HG03159 (cell line): ENCODE data around the gene CUEDC2.

Source experiments
- ATAC-seq: cut with Tn5 transposase; IDR thresholded peaks from one replicate; pipeline ENCODE4 v1.9.1; 2021; ENCODE audit warnings: mild to moderate bottlenecking, moderate library complexity; ENCODE audit not compliant: unreplicated experiment

CUEDC2 gene

DNA sequence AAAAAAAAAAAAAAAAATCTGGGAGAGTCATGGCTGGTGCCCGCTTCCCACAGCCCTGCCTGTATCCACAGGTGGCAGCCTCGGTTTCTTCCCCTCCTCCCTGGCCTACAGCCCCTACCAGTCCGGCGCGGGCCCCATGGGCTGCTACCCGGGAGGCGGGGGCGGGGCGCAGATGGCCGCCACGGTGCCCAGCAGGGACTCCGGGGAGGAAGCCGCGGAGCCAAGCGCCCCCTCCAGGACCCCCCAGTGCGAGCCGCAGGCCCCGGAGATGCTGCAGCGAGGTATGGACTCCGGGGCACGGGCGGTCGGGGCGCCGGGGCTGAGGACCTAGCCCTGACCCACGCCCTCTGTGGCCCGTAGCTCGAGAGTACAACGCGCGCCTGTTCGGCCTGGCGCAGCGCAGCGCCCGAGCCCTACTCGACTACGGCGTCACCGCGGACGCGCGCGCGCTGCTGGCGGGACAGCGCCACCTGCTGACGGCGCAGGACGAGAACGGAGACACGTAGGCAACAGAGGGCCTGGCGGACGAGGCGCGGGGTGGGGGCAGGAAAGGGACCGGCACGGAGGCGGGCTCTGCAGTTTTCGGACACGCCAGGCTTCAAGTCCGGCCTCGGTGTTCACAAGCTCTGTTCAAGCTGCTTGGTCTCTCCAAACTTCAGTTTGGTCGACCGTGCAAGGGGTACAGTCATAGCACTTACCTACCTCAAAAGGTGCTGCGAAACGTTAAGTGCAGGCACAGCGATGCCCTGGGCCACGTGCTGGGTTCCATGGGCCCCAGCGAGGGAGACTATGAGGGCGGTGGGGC is 33.0 kb downstream of the CUEDC2 start:
- ATAC-seq, result peak; percentile 48

GRCh38 chr10:102398172-102399020 is 34.0 kb downstream of the CUEDC2 start:
- ATAC-seq, result no peak

GRCh38 chr10:102397222-102398171 is 34.9 kb downstream of the CUEDC2 start:
- no peak for ATAC-seq

GRCh38 chr10:102396730-102397151 is 35.6 kb downstream of the CUEDC2 start:
- no peak for ATAC-seq

GRCh38 chr10:102396317-102396650 is 36.1 kb downstream of the CUEDC2 start:
- no peak for ATAC-seq

DNA sequence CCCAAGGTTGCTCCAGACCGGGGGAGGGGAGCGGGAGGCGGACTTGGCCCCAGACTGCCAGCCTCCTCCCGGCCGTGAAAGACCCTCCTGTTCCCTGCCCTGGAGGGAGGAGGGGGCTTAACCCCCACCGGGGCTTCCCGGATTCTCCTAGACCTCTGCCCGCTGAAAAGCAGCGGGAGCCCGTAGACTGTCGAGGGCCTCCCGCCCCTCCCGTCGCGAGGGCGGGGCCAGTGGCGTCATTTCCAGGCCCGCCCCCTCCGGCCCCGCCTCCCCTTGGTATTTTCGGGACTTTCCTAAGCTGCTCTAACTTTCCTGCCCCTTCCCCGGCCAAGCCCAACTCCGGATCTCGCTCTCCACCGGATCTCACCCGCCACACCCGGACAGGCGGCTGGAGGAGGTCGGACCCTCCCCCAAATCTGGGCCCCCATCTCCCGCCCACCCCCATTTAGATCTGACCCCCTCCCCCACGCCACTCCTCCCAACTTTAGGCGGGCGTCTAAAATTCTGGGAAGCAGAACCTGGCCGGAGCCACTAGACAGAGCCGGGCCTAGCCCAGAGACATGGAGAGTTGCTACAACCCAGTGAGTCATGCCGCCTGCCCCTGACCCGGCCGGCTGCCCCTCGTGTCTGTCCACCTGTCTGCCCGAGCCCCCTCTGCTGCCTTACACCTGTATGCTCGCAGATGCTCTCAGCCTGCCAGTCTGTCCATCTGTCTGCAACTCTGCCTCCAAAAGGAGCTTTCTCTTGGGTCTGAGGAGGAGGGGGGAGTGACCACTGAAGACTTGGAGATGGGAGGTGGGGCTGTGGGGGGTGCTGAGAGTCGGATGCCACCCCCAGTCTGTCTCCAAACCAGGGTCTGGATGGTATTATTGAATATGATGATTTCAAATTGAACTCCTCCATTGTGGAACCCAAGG is 36.7 kb downstream of the CUEDC2 start, which contains the start of gene NFKB2:
Gene NFKB2, plus strand, starts transcription at position 306 of the 917 bp plus-strand sequence. Its CDS starts 255 bp downstream, at position 561.
- peak; percentile 35 for ATAC-seq

GRCh38 chr10:102394801-102395399 is 37.5 kb downstream of the CUEDC2 start:
- ATAC-seq, result peak; percentile 3

DNA sequence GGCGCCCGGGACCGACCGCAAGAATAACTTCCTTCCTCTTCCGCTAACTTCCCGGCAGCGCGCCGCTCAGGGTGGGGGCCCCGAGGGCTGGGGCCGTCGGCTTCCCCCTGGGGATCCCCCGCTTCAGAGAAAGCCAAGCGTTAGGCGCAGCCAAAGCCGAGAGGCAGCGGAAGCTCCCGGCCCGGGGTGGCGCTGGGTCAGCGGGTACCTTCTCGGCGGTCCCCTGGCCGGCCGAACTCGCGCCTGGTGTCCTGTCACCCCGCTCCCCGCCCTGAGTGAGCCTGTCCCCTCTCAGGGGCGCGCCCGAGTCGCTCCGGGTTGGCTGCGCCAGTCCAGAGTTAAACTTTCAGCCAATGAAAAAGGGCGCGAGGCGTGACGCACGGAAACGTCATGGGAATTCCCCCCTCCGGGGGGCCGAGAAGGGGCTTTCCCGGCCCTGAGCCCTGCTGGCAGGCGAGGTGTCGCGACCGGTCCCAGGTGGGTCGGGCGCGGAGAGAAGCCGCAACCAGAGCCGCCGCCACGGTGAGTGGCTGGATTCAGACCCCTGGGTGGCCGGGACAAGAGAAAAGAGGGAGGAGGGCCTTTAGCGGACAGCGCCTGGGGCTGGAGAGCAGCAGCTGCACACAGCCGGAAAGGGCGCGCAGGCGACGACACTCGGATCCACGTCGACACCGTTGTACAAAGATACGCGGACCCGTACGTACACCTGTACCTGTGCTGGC is 38.1 kb downstream of the CUEDC2 start:
- peak; percentile 78 for ATAC-seq

- ATAC-seq, result no peak
Observed at GRCh38 chr10:102393411-102394078, 38.8 kb downstream of the CUEDC2 start.

GRCh38 chr10:102392306-102392705 is 40.1 kb downstream of the CUEDC2 start:
- ATAC-seq, result no peak

DNA sequence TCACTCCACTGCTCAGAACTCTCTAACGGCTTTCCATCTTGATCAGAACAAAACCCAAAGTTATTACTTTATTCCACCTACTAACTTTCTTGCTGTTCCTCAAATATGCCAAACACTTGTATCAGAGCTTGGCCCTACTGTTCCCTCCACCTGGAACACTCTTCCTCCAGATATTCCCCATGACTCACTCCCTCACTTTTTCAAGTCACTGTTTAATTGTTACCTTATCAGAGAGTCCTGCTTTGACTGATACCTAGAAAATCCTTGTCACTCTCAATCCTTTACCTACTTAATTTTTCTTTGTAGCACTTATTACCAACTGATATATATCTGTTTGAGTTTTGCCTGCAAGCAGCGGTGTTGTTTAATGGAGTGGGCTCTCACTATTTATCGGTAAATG is 42.5 kb downstream of the CUEDC2 start:
- ATAC-seq, result no peak

DNA sequence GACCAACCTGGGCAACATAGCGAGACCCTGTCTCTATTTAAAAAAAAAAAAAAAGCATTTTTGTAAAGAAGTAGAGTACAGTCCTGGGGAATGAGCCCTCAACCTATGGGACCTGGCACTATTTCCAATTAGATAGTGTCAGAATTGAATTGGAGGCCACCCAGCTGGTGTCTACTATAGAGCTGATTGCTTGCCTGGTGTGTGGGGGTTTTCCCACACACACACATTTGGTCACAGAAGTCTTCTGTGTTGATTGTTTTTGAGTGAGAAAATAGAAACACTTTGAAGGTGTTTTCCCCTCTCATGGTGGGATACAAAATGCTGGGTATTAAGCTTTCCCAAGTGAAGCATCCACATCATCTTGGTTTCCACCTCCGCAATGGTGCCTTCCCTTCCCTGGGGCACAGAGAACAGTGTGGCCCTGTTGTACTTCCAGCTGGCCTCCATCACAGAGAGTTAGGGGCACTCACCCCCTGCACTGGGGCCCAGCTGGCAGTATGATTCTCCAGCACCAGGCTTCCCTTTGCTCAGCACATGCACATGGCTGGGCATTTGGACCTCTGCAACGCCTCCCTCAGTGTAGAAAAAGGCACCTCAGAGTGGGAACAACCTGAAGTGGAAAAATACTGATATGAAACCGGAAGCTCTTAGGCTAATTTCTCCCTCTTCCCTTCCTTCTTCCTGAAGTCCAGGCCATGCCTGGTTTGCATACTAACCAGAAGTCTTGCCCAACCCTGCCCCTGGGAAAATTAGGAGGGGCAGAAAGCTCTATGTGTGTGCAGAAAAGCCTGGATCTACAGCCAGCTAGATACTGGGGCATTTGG is 47.6 kb downstream of the CUEDC2 start:
- no peak for ATAC-seq

- no peak for ATAC-seq
Observed at GRCh38 chr10:102384053-102384452, 48.3 kb downstream of the CUEDC2 start.

GRCh38 chr10:102382871-102383270 is 49.5 kb downstream of the CUEDC2 start:
- ATAC-seq, result no peak

- no peak for ATAC-seq
Observed at GRCh38 chr10:102381983-102382382, 50.4 kb downstream of the CUEDC2 start.

- ATAC-seq, result no peak
Observed at GRCh38 chr10:102379383-102379782, 53.0 kb downstream of the CUEDC2 start.

DNA sequence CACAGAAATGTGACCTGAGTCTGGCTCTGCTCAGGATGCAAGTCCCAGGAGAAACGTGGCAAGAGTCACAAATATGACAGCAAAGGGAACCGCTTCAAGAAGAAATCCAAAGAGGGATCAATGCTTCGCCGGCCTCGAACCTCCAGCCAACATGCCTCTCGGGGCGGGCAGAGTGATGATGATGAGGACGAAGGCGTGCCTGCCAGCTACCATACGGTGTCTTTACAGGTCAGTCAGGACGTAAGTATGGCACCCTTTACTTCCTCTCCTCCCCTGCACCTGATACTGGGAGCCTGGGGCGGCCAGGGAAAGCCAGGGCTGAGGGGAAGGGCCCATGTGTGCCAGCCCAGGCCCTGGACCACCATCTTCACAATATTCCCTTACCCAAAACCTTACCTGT is 55.5 kb downstream of the CUEDC2 start:
- no peak for ATAC-seq
